Measurements from ENCODE around the gene MSLN.

GRCh38 chr16:804193-805048 is 43.9 kb downstream of the MSLN start:
- no peak for TF ChIP-seq CTCF (IDR thresholded peaks at IDR 0.05; ENCODE audit: extremely low read depth in 1 of 2, insufficient read depth in 1 of 2, low read depth in 1 of 2, low read length in 2 of 2)
- TF ChIP-seq MAX (IDR thresholded peaks at IDR 0.05; ENCODE audit: insufficient read depth, insufficient read length): no peak
- no peak for TF ChIP-seq POLR2A (IDR thresholded peaks at IDR 0.05; ENCODE audit: low read depth, low read length)
- TF ChIP-seq EZH2 (IDR thresholded peaks at IDR 0.05; ENCODE audit: borderline replicate concordance, low read depth, low read length, severe bottlenecking): no peak
- no peak for TF ChIP-seq POLR2AphosphoS5 (IDR thresholded peaks at IDR 0.05; ENCODE audit: insufficient read depth, low read depth, low read length)
- no peak for TF ChIP-seq JUN (IDR thresholded peaks at IDR 0.05; ENCODE audit: borderline replicate concordance, insufficient read depth, insufficient read length, low read depth)
- TF ChIP-seq GATA2 (IDR thresholded peaks at IDR 0.05; ENCODE audit: insufficient read depth, insufficient read length, low read depth, low read length): no peak
- no peak for TF ChIP-seq MYC (IDR thresholded peaks at IDR 0.05; ENCODE audit: low read depth, low read length)

Measured in endothelial cell of umbilical vein (primary cell).